HTR-8/SVneo (cell line): ENCODE data around the gene TRPC4.
"Not testable (repeated sequence)": the region's sequence is repeated elsewhere in the genome, so short reads cannot be mapped to it uniquely, and the experiment has no call there.

Source experiments
- DNase-seq: peaks from one replicate; pipeline ENCODE4 v3.0.0; 2011; ENCODE audit warnings: low spot score, mixed read lengths; ENCODE audit not compliant: insufficient read length
- FAIRE-seq: peaks from 2 replicates; lab custom pipeline; 2011; peaks lifted over from hg19 to GRCh38; lab: Jason Lieb, UNC

The TRPC4 gene

DNA sequence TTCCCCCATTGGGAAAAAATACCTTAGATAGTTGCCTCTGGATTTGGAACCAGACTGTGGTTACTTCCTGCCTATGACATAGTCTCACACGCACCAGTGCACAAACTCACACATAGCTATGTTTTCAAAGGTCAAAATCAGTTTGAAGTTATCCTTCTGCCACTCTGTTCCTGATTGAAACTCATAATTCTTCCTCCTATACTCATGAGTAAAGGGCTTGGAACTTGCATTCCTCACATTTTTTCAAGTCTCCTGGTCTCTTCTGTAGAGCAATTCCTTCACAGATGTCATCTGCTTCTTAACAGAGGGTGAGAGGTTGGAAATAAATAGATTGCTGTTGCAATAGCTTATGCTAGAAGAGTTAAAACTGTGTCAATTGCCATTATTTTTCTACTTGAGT is 252.4 kb downstream of the TRPC4 start:
- DNase-seq (peak; percentile 23), FAIRE-seq (no peak)

- no peak for FAIRE-seq
- no peak for DNase-seq
These were observed 253.4 kb downstream of the TRPC4 start for GRCh38 chr13:37616131-37616530.

GRCh38 chr13:37615276-37615675 is 254.3 kb downstream of the TRPC4 start:
- DNase-seq, result no peak
- FAIRE-seq, result no peak

DNA sequence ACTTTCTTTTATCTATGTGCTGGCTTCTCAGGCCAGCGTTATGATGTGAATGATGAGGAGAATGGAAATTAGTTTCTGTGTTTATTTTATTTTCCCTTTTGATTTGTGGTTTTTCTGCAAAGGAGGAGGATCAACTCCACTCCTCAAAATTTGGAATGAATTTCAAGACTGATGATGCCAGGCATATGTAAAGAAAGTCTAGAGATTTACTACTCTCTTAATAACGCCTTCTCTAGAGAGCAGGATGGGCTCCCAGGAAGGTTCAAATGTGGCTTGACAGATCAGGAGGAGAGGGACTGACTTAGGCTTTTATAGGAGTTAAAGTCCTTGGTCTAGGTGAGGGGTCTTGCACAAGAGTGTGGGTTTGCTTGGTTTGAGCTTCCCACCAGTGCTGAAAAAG is 255.9 kb downstream of the TRPC4 start:
- FAIRE-seq (no peak), DNase-seq (no peak)

GRCh38 chr13:37613236-37613635 is 256.3 kb downstream of the TRPC4 start:
- no peak for FAIRE-seq
- no peak for DNase-seq

DNA sequence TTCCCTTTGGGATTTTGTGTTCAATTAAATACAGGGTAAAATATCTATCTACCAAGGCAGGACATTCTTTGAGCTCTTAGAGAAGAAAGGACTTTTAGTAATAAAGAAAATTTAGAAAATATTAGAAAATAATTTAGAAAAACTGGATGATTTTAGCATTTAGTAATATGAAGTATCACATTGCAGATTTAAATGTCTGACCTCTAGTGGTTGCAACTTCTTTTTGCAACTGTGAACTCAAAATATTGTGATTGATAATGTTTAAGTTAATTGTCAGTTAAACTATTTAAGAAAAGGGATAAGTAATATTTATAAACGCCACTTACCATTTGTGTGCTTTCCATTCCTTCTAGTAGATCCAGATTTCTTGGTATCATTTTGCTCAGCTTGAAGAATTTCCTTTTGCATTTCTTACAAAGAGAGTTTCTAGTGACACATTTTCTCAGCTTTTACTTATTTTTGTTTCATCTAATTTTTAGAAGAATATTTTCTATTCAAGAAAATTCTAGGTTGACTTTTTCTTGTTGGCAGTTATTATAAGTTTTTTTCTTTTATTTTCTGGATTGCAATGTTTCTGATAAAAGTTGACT is 260.7 kb downstream of the TRPC4 start:
- FAIRE-seq (no peak), DNase-seq (no peak)

DNA sequence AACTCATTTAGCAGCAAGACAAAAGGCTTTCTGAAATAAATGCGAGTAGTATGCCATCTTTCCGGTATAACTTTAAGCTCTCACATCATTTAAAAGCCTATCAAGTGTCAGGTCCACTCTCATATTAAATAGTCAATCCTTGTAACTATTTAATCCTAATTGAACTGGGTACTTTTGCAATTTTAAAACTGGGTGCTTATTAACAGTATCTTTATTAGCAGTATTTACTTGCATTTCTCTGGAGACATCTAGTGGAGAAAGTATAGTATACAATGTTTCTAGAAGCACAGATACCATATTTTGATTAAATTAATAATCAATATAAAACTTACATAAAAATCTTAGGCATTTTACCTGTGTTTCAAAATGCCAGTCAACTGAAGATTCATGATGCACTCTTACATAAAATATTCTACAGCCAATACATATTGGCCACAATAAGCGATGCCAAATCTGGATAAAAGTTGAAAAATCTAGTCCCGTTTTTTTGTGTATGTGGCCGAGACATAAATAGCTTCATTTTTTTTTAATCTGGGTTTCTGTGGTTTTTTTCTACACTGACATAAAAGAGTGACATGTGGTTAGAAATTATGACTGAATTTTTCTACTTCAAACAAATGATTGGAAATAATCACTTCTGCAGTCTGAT is 266.7 kb downstream of the TRPC4 start:
- no peak for FAIRE-seq
- no peak for DNase-seq

GRCh38 chr13:37601648-37602440 is 267.7 kb downstream of the TRPC4 start:
- no peak for DNase-seq
- no peak for FAIRE-seq

DNA sequence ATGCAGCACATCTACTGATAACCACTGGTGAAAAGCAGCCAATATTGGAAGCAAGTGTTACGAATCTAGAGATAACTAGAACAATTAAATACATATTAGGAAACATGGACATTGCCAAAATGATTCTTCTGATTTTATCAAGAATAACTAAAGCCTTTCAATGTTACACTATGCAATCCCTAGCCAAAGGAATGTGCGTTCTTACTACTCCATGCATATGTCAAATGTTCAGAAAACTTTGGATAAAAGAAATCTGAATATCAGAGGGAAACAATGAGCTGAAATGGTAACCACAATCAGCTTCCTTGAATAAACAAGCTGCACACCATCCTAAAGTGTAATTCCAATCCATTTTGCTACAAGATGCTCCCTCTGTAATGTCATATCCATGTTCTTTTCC is 270.1 kb downstream of the TRPC4 start:
- FAIRE-seq, result no peak
- no peak for DNase-seq

GRCh38 chr13:37598597-37598996 is 271.0 kb downstream of the TRPC4 start, which contains the start of gene POSTN:
Gene POSTN (minus strand): TSS chr13:37598768. CDS start chr13:37598726, 42 bp downstream.
- DNase-seq (no peak), FAIRE-seq (no peak)

DNA sequence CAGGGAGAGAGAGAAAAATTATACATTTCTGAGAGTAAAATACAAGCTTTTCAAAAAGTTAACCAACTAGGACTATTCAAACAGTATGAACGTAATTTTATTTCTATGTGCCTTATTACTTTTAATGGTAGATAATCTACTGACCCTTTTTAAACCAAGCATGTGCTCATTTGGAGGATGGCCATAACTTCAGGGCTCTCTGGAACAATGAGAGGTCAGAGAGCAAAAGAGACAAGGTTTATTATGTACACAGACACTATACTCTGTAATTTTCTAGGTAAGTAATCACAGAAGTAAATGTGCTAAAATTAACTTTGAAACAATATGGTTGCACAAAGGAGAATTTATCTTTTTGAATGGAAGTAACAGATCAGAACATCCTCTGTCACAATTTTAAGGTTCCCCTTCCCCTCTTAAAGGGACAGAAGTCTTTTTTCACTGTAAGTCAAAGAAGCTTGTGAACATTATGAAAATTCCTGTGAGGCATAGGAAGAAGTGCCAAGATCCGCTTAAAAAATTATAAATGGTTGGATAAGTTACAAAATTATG is 272.0 kb downstream of the TRPC4 start:
- no peak for DNase-seq
- no peak for FAIRE-seq

GRCh38 chr13:37596805-37597204 is 272.8 kb downstream of the TRPC4 start:
- FAIRE-seq (no peak), DNase-seq (no peak)

DNA sequence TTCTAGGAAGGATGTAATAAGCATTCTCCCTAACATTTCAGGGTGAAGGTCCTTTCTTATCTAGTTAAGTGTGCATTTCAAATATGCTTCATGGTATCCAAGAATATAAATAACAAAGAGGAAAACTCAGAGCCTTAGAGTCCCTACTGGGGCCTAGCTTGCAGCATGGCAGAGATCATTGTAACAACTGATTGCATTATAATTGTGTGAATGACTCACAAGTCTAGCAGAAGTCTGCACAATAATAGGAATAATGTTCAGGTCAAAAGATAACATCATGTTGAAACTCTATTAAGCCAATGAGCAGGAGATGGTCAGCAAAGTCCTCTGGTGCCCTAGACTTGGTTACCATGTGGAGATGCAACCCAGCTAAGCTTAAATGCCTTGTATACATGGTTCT is 274.4 kb downstream of the TRPC4 start:
- FAIRE-seq (no peak), DNase-seq (no peak)

GRCh38 chr13:37594550-37594949 is 275.0 kb downstream of the TRPC4 start:
- DNase-seq, result no peak
- no peak for FAIRE-seq

DNA sequence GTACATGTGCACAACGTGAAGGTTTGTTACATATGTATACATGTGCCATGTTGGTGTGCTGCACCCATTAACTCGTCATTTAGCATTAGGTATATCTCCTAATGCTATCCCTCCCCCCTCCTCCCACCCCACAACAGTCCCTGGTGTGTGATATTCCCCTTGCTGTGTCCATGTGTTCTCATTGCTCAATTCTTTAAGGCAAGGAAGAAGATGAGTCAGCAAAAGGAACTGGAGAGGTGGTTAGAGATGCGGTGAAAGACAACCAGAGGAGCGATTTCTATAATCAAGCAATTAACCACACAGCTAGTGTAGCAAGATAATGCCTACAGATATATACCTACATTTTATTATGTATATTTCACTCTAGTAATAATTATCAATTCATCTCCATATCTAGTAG is 280.2 kb downstream of the TRPC4 start:
- DNase-seq, FAIRE-seq: not testable (repeated sequence)

GRCh38 chr13:37587236-37587635 is 282.3 kb downstream of the TRPC4 start:
- DNase-seq, result no peak
- no peak for FAIRE-seq
